Esophagus muscularis mucosa (tissue), 4 donors: ENCODE results near the gene LRRC75B. TPM values are rescaled to one million over a fixed set of nuclear protein-coding genes. Genes with fewer than 3 reads are reported as not detected.
A peak's percentile ranks its signal among the peaks of the same experiment; 100 is the strongest.
"Not testable (repeated sequence)": the region's sequence is repeated elsewhere in the genome, so short reads cannot be mapped to it uniquely, and the experiment has no call there.

Experiments
- DNase-seq: peaks from one replicate; pipeline ENCODE4 v3.0.0-alpha.2; 2017; ENCODE audit errors: extremely low spot score
- H3K27ac ChIP-seq, 4 donors: fragments of 200-600 bp; sonication (generic); replicated peaks in 1 of 4; 1 replicate in 3 of 4; 2 replicates in 1 of 4; pipeline ENCODE4 v1.5.1; 2016 to 2019; ENCODE audit warnings: mild to moderate bottlenecking in 1 of 4
- H3K27me3 ChIP-seq, 4 donors: fragments of 200-600 bp; sonication (generic); one replicate each; pipeline versions ENCODE4 v1.5.1 to v1.6.0; 2016 to 2019
- H3K36me3 ChIP-seq, 4 donors: fragments of 200-600 bp; sonication (generic); one replicate each; pipeline ENCODE4 v1.5.1; 2016 to 2019
- H3K4me1 ChIP-seq, 4 donors: fragments of 200-600 bp; sonication (generic); one replicate each; pipeline ENCODE4 v1.5.1; 2016 to 2019
- H3K4me3 ChIP-seq, 4 donors: fragments of 200-600 bp; sonication (generic); 1 replicate in 2 of 4; 2 replicates in 2 of 4; pipeline ENCODE4 v1.5.1; 2016 to 2019; ENCODE audit warnings: mild to moderate bottlenecking in 4 of 4, moderate library complexity in 1 of 4
- H3K9me3 ChIP-seq, 4 donors: fragments of 200-600 bp; sonication (generic); 1 replicate in 3 of 4; 2 replicates in 1 of 4; pipeline ENCODE4 v1.5.1; 2016 to 2019
- CTCF ChIP-seq, 3 experiments: fragments of 200-600 bp in 2 of 3; fragments of 450-650 bp in 1 of 3; sonication (generic) in 2 of 3; IDR thresholded peaks; one replicate each; pipeline ENCODE4 v1.5.1; 2017 to 2019; ENCODE audit warnings: antibody characterized with exemption in 3 of 3, mild to moderate bottlenecking in 2 of 3, moderate library complexity in 1 of 3
- WGBS: methylation state at CpG from one replicate; pipeline ENCODE4 v1.1.5; 2018; 5-methylcytosine and 5-hydroxymethylcytosine counted together
- intact Hi-C: fragments of 100-400 bp; cut with DNase I; formaldehyde crosslinking; loops from one replicate; pipeline ENCODE4 v1.15.1; 2023
- total RNA-seq, 4 donors: library from RNA; depleted of rRNA; stranded (reverse); fragments of >200 nt; gene quantifications; one replicate each; pipeline versions ENCODE4 v1.1.0 to v1.2.1, GENCODE V29; 2016

The LRRC75B gene
- total RNA-seq, 4 donors from 2014 or later = 11.3 to 22.1 (median 18.1) TPM

- not testable (repeated sequence) for H3K4me3 ChIP-seq
These were observed 36.2 kb upstream of the LRRC75B start for GRCh38 chr22:24629069-24629468.

GRCh38 chr22:24627911-24628310, 35.0 kb upstream of the LRRC75B start:
- H3K4me1 ChIP-seq = peaks cover 0 to 16% (median 14%) of the 10 kb centered on the region in 4 donors
- H3K36me3 ChIP-seq, H3K27ac ChIP-seq, H3K4me3 ChIP-seq, H3K9me3 ChIP-seq, H3K27me3 ChIP-seq, intact Hi-C loops, DNase-seq: not testable (repeated sequence)
- no CpG with 5 or more reads among the region's 16 CpGs for WGBS

More at GRCh38 chr22:24629069-24629468, 36.2 kb upstream of the LRRC75B start:
- no CpG with 5 or more reads among the region's 11 CpGs for WGBS
- DNase-seq, H3K36me3 ChIP-seq, intact Hi-C loops, H3K27me3 ChIP-seq, H3K27ac ChIP-seq, H3K9me3 ChIP-seq: not testable (repeated sequence)
- H3K4me1 ChIP-seq = peaks cover 0 to 22% (median 18%) of the 10 kb centered on the region in 4 donors
- TF ChIP-seq CTCF (IDR thresholded peaks at IDR 0.05) = peak; percentile 24 to 50 (median 42)

- H3K36me3 ChIP-seq, H3K27me3 ChIP-seq, H3K4me3 ChIP-seq, intact Hi-C loops, H3K27ac ChIP-seq, H3K9me3 ChIP-seq, DNase-seq, H3K4me1 ChIP-seq: not testable (repeated sequence)
- WGBS = 61% methylated on average over 2 of the region's 2 CpGs
These were observed 29.7 kb upstream of the LRRC75B start for GRCh38 chr22:24622596-24622995.

- H3K9me3 ChIP-seq, H3K27ac ChIP-seq, H3K4me3 ChIP-seq, DNase-seq, H3K4me1 ChIP-seq, H3K27me3 ChIP-seq, H3K36me3 ChIP-seq, intact Hi-C loops: not testable (repeated sequence)
- WGBS = 81% methylated on average over 5 of the region's 5 CpGs
These were observed 28.4 kb upstream of the LRRC75B start for GRCh38 chr22:24621244-24621643.

GRCh38 chr22:24614794-24615193, 21.9 kb upstream of the LRRC75B start:
- H3K4me1 ChIP-seq, H3K27ac ChIP-seq, H3K9me3 ChIP-seq, H3K4me3 ChIP-seq, intact Hi-C loops, DNase-seq, H3K36me3 ChIP-seq, H3K27me3 ChIP-seq: not testable (repeated sequence)
- WGBS = 73% methylated on average over 4 of the region's 15 CpGs

- H3K27me3 ChIP-seq, H3K36me3 ChIP-seq, H3K9me3 ChIP-seq, H3K4me1 ChIP-seq, H3K27ac ChIP-seq, H3K4me3 ChIP-seq, DNase-seq, intact Hi-C loops: not testable (repeated sequence)
- WGBS = no CpG with 5 or more reads among the region's 3 CpGs
These were observed 17.0 kb upstream of the LRRC75B start for GRCh38 chr22:24609888-24610287.

GRCh38 chr22:24608327-24608726, 15.5 kb upstream of the LRRC75B start:
- H3K4me1 ChIP-seq = peaks cover 0 to 11% (median 8%) of the 10 kb centered on the region in 4 donors
- 91% methylated on average over 4 of the region's 6 CpGs for WGBS
- H3K27ac ChIP-seq, H3K27me3 ChIP-seq, H3K36me3 ChIP-seq, DNase-seq, intact Hi-C loops, H3K9me3 ChIP-seq, H3K4me3 ChIP-seq: not testable (repeated sequence)

GRCh38 chr22:24607429-24607983, 14.6 kb upstream of the LRRC75B start:
- 70% methylated on average over 7 of the region's 18 CpGs for WGBS
- peak; percentile 90 for DNase-seq
- H3K9me3 ChIP-seq, intact Hi-C loops, H3K36me3 ChIP-seq, H3K27ac ChIP-seq, H3K4me3 ChIP-seq, H3K27me3 ChIP-seq: not testable (repeated sequence)
- H3K4me1 ChIP-seq = peaks cover 0 to 15% (median 11%) of the 10 kb centered on the region in 4 donors

GRCh38 chr22:24606340-24606739, 13.5 kb upstream of the LRRC75B start:
- H3K27me3 ChIP-seq, H3K4me3 ChIP-seq, H3K27ac ChIP-seq, H3K36me3 ChIP-seq, intact Hi-C loops, H3K9me3 ChIP-seq, DNase-seq: not testable (repeated sequence)
- peaks cover 4 to 19% (median 14%) of the 10 kb centered on the region in 4 donors for H3K4me1 ChIP-seq
- 75% methylated on average over 1 of the region's 2 CpGs for WGBS

GRCh38 chr22:24603770-24604629, 11.1 kb upstream of the LRRC75B start:
- peak; percentile 80 for DNase-seq
- H3K27me3 ChIP-seq, H3K36me3 ChIP-seq, H3K9me3 ChIP-seq, H3K27ac ChIP-seq, intact Hi-C loops: not testable (repeated sequence)
- WGBS = 10% methylated on average over 10 of the region's 18 CpGs
- H3K4me3 ChIP-seq = peak overlapping the region in 3 of 4 donors; percentile 12 to 31 (median 20)
- peaks cover 7 to 21% (median 15%) of the 10 kb centered on the region in 4 donors for H3K4me1 ChIP-seq

GRCh38 chr22:24602847-24603769, 10.2 kb upstream of the LRRC75B start, which contains the start of gene GGT1:
TSS of gene GGT1 (plus strand) at chr22:24603193. CDS start at chr22:24611082, 7,889 bp downstream.
- WGBS = 65% methylated on average over 15 of the region's 22 CpGs
- peak; percentile 72 for DNase-seq
- H3K27ac ChIP-seq, H3K27me3 ChIP-seq, intact Hi-C loops, H3K9me3 ChIP-seq, H3K36me3 ChIP-seq: not testable (repeated sequence)
- peak within 1 kb of the TSS in 3 of 4 donors; percentile 12 to 31 (median 20) for H3K4me3 ChIP-seq
- peaks cover 7 to 21% (median 15%) of the 10 kb centered on the region in 4 donors for H3K4me1 ChIP-seq
